ENCODE data around the gene MEF2D.

MEF2D gene

DNA sequence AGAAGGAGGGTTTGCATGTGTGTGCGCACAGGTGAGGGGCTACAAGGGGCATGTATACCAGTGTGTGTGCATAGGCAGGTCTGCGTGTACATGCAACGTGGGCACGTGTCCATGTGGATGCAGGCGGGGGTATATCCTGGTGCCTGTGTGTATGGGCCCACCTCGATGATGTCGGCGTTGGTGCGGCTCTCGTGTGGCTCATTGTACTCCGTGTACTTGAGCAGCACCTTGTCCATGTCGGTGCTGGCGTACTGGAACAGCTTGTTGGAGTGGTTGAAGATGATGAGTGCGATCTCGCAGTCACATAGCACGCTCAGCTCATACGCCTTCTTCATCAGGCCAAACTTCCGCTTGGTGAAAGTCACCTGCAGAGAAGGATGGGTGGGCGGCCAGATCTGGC lies 18.3 kb downstream of the MEF2D start:
- H3K27me3 ChIP-seq (ENCODE audit: control insufficient read depth in 5 of 5, insufficient read depth in 4 of 5, low read length in 5 of 5) = no peaks in the 10 kb centered on the region
- no peak overlapping the region for H3K9ac ChIP-seq (ENCODE audit: low read length in 5 of 5)
- H3K36me3 ChIP-seq (ENCODE audit: control insufficient read depth in 5 of 5, insufficient read depth in 5 of 5, low read length in 5 of 5) = peaks cover 0 to 65% (median 59%) of the 10 kb centered on the region in 5 donors
- no peak overlapping the region for H3K4me3 ChIP-seq (ENCODE audit: low read depth in 1 of 5, low read length in 5 of 5)
- H3K27ac ChIP-seq (ENCODE audit: low read depth, low read length) = no peak overlapping the region
- H3K9me3 ChIP-seq (ENCODE audit: control insufficient read depth in 5 of 5, low read length in 5 of 5) = no peaks in the 10 kb centered on the region
- peaks cover 1 to 38% (median 33%) of the 10 kb centered on the region in 5 donors for H3K4me1 ChIP-seq (ENCODE audit: control insufficient read depth in 5 of 5, insufficient read depth in 5 of 5, low read length in 5 of 5)

DNA sequence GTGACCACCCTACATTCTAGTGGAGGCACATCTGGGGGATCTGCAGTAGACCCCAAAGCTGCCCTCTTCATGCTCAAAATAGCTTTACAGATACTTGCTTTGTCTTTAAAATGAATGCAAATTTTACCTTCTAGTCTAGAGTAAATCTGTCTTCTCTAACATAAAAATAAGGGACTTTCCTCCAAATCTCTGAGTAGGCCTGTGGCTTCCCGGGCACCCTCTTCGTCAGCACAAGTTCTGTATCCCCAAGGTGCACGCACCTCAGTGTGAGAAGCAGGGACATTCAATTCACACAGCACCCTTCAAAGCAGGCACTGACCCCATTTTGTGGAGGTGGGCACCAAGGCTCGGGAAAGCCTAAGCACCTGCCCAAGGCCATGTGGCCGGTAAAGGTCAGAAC lies 19.0 kb downstream of the MEF2D start:
- no peak overlapping the region for H3K4me3 ChIP-seq (ENCODE audit: low read depth in 1 of 5, low read length in 5 of 5)

DNA sequence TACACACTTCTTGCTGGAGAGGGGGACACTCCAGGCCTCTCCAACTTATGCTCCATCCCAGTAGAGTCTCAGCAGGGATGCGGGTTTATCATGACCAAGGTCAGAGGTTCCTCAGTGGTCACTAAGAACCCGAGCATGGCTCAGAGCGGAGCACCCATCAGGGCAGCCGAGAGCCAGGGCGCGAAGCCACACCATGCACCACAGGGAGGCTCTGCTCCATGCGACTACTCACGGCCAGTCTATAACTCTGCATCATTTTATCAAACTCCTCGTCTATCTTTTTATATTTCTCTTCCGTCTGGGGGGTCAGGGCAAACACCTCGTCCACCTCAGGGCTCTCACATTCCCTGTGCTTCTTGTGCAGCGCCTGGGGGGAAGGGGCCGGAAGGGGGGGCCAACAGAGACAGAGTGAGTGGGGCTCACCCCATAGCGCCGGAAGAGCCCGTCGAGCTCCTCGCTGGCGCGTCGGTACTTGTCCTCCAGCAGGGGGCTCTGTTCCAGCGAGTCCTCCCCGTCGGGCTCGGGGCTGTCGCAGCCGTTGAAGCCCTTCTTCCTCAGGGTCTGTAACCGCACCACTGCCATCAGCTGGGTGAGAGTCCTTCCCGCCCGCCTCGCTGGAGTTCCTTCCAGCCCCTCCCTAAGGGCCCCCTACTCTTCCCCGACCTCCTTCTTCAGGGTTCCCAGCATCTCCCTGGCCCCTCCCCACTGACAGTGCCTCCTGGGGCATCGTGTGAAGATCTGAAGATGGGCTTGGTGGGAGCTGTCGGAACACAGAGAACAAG lies 20.0 kb downstream of the MEF2D start:
- Histone ChIP-seq H3K27me3 (ENCODE audit: control insufficient read depth in 5 of 5, insufficient read depth in 4 of 5, low read length in 5 of 5) (no peaks in the 10 kb centered on the region), H3K27ac (ENCODE audit: low read depth, low read length) (no peak overlapping the region), H3K9me3 (ENCODE audit: control insufficient read depth in 5 of 5, low read length in 5 of 5) (no peaks in the 10 kb centered on the region), H3K9ac (ENCODE audit: low read length in 5 of 5) (no peak overlapping the region), H3K4me1 (ENCODE audit: control insufficient read depth in 5 of 5, insufficient read depth in 5 of 5, low read length in 5 of 5) (peaks cover 4 to 55% (median 50%) of the 10 kb centered on the region in 5 donors), H3K4me3 (ENCODE audit: low read depth in 1 of 5, low read length in 5 of 5) (no peak overlapping the region), H3K36me3 (ENCODE audit: control insufficient read depth in 5 of 5, insufficient read depth in 5 of 5, low read length in 5 of 5) (peaks cover 0 to 80% (median 75%) of the 10 kb centered on the region in 5 donors)

More for the DNA sequence above, 19.0 kb downstream of the MEF2D start:
- Histone ChIP-seq H3K9me3 (ENCODE audit: control insufficient read depth in 5 of 5, low read length in 5 of 5) (no peaks in the 10 kb centered on the region), H3K4me1 (ENCODE audit: control insufficient read depth in 5 of 5, insufficient read depth in 5 of 5, low read length in 5 of 5) (peaks cover 4 to 46% (median 40%) of the 10 kb centered on the region in 5 donors), H3K27me3 (ENCODE audit: control insufficient read depth in 5 of 5, insufficient read depth in 4 of 5, low read length in 5 of 5) (no peaks in the 10 kb centered on the region), H3K36me3 (ENCODE audit: control insufficient read depth in 5 of 5, insufficient read depth in 5 of 5, low read length in 5 of 5) (peaks cover 0 to 73% (median 66%) of the 10 kb centered on the region in 5 donors), H3K27ac (ENCODE audit: low read depth, low read length) (no peak overlapping the region), H3K9ac (ENCODE audit: low read length in 5 of 5) (no peak overlapping the region)

DNA sequence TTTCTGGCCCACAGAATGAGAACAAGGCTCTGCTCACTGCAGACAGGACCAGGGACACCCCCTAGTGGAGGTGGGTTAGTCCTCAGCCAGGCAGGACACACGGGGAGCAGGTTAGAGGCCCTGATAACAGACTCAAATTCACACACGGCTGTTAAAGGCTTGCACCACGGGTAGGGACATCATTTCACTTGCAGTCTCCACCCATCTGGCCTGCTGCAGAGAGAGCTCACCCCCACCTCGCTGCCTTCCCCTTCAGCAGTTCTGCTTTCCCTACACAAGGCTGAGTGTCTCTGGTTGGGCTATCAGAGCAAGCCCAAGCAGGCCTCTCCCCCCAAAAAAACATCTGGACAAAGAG lies 20.6 kb downstream of the MEF2D start:
- H3K4me3 ChIP-seq (ENCODE audit: low read depth in 1 of 5, low read length in 5 of 5) = no peak overlapping the region
- no peaks in the 10 kb centered on the region for H3K27me3 ChIP-seq (ENCODE audit: control insufficient read depth in 5 of 5, insufficient read depth in 4 of 5, low read length in 5 of 5)
- peaks cover 0 to 86% (median 81%) of the 10 kb centered on the region in 5 donors for H3K36me3 ChIP-seq (ENCODE audit: control insufficient read depth in 5 of 5, insufficient read depth in 5 of 5, low read length in 5 of 5)
- H3K9ac ChIP-seq (ENCODE audit: low read length in 5 of 5) = no peak overlapping the region
- H3K4me1 ChIP-seq (ENCODE audit: control insufficient read depth in 5 of 5, insufficient read depth in 5 of 5, low read length in 5 of 5) = peaks cover 4 to 56% (median 52%) of the 10 kb centered on the region in 5 donors
- H3K27ac ChIP-seq (ENCODE audit: low read depth, low read length) = no peak overlapping the region
- no peaks in the 10 kb centered on the region for H3K9me3 ChIP-seq (ENCODE audit: control insufficient read depth in 5 of 5, low read length in 5 of 5)

DNA sequence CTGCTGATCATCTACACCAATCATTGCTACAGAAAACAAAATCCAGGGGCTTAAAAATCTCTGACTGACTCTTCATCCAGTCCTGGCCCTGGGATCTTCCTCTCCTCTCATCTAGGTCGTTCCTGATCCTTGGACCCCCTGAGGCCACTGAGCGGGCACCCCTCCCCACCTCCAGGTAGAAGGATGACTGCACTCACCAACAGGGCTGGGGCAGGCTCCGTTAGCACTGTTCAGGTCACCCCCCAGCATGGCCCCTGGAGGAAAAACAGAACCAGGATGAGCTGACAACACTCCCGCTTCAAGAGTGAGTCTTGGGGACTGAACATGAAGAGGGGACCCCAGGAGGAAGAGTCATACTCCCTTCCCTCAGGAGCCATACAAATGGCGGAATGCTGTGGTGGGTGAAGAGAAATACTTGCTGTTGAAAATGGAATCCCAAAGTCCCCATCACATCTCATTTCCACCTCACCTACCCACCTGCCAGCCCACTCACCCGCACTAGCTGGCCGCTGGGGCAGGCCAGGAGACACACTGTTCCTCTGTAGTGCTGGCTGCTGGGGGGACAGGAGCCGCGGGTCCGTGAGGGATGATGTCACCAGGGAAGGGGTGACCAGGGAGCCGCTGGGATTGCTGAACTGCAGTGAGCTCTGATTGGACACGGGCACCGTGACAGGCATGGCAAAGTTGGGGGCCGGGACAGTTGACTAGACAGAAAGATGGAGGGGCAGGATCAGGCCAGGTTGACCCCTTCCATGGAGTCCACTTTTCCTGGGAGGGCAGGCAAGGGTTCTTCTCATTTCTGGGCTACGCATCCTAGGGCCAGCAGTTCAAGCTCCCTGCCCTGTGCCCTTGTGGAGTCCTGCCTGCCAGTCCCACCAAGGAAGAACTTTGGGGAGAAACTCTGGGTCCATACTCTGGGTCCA lies 21.2 kb downstream of the MEF2D start:
- no peak overlapping the region for H3K9ac ChIP-seq (ENCODE audit: low read length in 5 of 5)
- no peaks in the 10 kb centered on the region for H3K9me3 ChIP-seq (ENCODE audit: control insufficient read depth in 5 of 5, low read length in 5 of 5)
- no peaks in the 10 kb centered on the region for H3K27me3 ChIP-seq (ENCODE audit: control insufficient read depth in 5 of 5, insufficient read depth in 4 of 5, low read length in 5 of 5)
- peaks cover 0 to 91% (median 88%) of the 10 kb centered on the region in 5 donors for H3K36me3 ChIP-seq (ENCODE audit: control insufficient read depth in 5 of 5, insufficient read depth in 5 of 5, low read length in 5 of 5)
- no peak overlapping the region for H3K27ac ChIP-seq (ENCODE audit: low read depth, low read length)
- peaks cover 4 to 51% (median 46%) of the 10 kb centered on the region in 5 donors for H3K4me1 ChIP-seq (ENCODE audit: control insufficient read depth in 5 of 5, insufficient read depth in 5 of 5, low read length in 5 of 5)
- no peak overlapping the region for H3K4me3 ChIP-seq (ENCODE audit: low read depth in 1 of 5, low read length in 5 of 5)

DNA sequence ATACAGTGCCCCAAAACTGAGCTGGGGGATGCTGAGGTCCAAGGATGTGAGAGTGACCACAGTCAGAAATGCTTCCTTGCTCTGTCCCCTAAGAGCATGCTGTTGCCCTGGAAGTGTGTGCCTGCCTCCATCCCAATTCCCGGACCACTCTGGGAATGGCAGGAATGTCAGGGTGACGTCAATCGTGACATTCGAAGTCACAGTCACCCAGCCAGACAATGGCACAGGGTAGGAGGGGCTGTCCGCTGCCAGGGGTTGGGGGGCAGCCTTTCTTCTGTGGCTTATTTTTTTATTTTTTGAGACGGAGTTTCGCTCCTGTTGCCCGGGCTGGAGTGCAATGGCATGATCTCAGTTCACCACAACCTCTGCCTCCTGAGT lies 22.3 kb downstream of the MEF2D start:
- Histone ChIP-seq H3K9ac (ENCODE audit: low read length in 5 of 5) (peak overlapping the region in 1 of 5 donors; percentile 45), H3K4me1 (ENCODE audit: control insufficient read depth in 5 of 5, insufficient read depth in 5 of 5, low read length in 5 of 5) (peaks cover 4 to 44% (median 35%) of the 10 kb centered on the region in 5 donors), H3K36me3 (ENCODE audit: control insufficient read depth in 5 of 5, insufficient read depth in 5 of 5, low read length in 5 of 5) (peaks cover 0 to 99% (median 99%) of the 10 kb centered on the region in 5 donors), H3K27me3 (ENCODE audit: control insufficient read depth in 5 of 5, insufficient read depth in 4 of 5, low read length in 5 of 5) (no peaks in the 10 kb centered on the region), H3K9me3 (ENCODE audit: control insufficient read depth in 5 of 5, low read length in 5 of 5) (no peaks in the 10 kb centered on the region), H3K27ac (ENCODE audit: low read depth, low read length) (peak overlapping the region; percentile 75), H3K4me3 (ENCODE audit: low read depth in 1 of 5, low read length in 5 of 5) (no peak overlapping the region)

DNA sequence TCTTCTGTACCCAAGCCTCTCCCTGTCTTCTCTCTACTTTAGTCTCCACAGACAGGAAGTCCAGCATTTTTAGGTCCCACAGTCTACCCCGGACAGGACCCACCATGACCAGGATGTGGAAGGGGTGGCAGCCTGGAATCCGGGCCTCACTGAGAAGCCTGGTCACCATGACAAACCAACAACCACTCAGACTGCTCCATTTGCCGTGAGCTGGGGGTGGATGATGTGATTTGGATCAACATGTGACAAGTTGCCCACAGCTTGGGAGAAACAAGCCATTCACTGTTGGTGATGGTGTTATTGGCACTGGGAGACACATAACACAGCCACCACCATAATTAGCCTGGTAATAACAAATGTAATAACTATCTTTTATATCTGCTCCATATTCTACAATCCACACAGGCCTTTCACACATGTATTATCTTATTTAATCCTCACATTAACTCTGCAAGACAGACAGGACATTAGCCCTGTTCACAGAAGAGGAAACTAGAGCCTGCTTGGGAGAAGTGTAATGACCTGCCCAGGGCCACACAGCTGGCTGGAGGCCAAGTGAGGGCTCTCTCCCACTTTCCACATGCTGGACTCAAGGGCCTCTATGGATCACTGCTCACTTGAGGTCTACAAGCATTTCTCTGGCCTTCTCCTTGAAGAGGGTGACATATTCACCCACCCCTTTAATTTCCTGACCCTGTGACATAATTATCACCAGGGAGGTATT lies 22.9 kb downstream of the MEF2D start:
- Histone ChIP-seq H3K36me3 (ENCODE audit: control insufficient read depth in 5 of 5, insufficient read depth in 5 of 5, low read length in 5 of 5) (peaks cover 0 to 99% (median 95%) of the 10 kb centered on the region in 5 donors), H3K9me3 (ENCODE audit: control insufficient read depth in 5 of 5, low read length in 5 of 5) (no peaks in the 10 kb centered on the region), H3K27me3 (ENCODE audit: control insufficient read depth in 5 of 5, insufficient read depth in 4 of 5, low read length in 5 of 5) (no peaks in the 10 kb centered on the region), H3K4me3 (ENCODE audit: low read depth in 1 of 5, low read length in 5 of 5) (no peak overlapping the region), H3K9ac (ENCODE audit: low read length in 5 of 5) (peak overlapping the region in 4 of 5 donors; percentile 16 to 51 (median 40)), H3K4me1 (ENCODE audit: control insufficient read depth in 5 of 5, insufficient read depth in 5 of 5, low read length in 5 of 5) (peaks cover 4 to 44% (median 32%) of the 10 kb centered on the region in 5 donors), H3K27ac (ENCODE audit: low read depth, low read length) (peak overlapping the region; percentile 75)

DNA sequence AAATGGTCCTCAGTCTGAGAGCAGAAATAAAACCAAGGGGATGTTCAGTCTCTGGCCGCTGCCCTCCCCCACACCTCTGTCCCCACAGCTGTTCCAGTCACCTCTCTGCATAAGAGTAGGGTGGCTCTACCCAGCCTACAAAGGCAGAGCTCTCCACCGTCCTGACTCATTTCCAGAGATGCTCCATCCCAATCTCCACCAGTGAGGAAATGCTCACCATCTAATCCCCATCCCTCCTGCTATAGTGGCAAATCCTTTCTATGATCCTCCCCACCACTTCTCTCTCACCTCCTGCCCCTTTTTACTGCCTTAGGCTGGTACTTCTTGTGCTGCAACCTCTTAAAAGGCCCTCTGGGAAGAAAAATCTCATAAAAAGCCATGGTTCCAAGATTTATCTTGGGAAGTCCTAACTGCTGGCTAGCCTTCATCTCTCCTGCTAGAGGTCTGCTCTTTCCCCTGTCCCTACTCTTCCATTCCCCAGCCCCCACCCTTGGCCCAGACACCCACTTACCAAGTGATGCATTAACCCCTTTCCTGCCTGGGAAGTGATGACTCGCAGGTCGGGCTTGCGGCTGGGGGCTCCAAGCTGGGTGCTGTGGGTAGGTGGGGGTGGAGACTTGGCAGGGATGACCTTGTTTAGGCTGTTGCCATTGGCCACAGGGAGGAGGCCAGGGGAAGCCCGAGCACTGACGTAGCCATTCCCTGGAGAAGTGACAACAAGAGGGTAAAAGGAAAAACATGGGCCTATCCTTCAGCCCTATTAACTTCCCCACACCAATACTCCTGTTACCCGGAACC lies 23.9 kb downstream of the MEF2D start:
- Histone ChIP-seq H3K36me3 (ENCODE audit: control insufficient read depth in 5 of 5, insufficient read depth in 5 of 5, low read length in 5 of 5) (peaks cover 0 to 97% (median 93%) of the 10 kb centered on the region in 5 donors), H3K4me3 (ENCODE audit: low read depth in 1 of 5, low read length in 5 of 5) (no peak overlapping the region), H3K9me3 (ENCODE audit: control insufficient read depth in 5 of 5, low read length in 5 of 5) (no peaks in the 10 kb centered on the region), H3K9ac (ENCODE audit: low read length in 5 of 5) (peak overlapping the region in 3 of 5 donors; percentile 2 to 35 (median 16)), H3K27ac (ENCODE audit: low read depth, low read length) (peak overlapping the region; percentile 75), H3K4me1 (ENCODE audit: control insufficient read depth in 5 of 5, insufficient read depth in 5 of 5, low read length in 5 of 5) (peaks cover 6 to 44% (median 38%) of the 10 kb centered on the region in 5 donors), H3K27me3 (ENCODE audit: control insufficient read depth in 5 of 5, insufficient read depth in 4 of 5, low read length in 5 of 5) (no peaks in the 10 kb centered on the region)

Measured in subcutaneous abdominal adipose tissue (tissue), 5 donors.